Caki2 (cell line): Measurements from ENCODE around the gene SPATA31A1. TPM values are rescaled to one million over a fixed set of nuclear protein-coding genes. Genes with fewer than 3 reads are reported as not detected.
"Not testable (repeated sequence)": the region's sequence is repeated elsewhere in the genome, so short reads cannot be mapped to it uniquely, and the experiment has no call there.

Experiments
- DNase-seq: peaks from one replicate; pipeline ENCODE4 v3.0.0-alpha.2; 2015; ENCODE audit warnings: low read depth
- in situ Hi-C: cut with HindIII; loops from 2 replicates; pipeline ENCODE4 v1.10.0; 2016; ENCODE audit warnings: low sequenced_read_pairs, low pct_unique_long_range_greater_than_20kb, mixed read lengths
- total RNA-seq: library from RNA; depleted of rRNA; stranded (reverse); fragments of >200 nt; shearing (Covaris generic); gene quantifications from 2 replicates; pipeline ENCODE4 v1.2.3, GENCODE V29; 2014; ENCODE audit warnings: low replicate concordance; rRNA removed

SPATA31A1 gene
- not detected in 2 replicates for total RNA-seq

DNA sequence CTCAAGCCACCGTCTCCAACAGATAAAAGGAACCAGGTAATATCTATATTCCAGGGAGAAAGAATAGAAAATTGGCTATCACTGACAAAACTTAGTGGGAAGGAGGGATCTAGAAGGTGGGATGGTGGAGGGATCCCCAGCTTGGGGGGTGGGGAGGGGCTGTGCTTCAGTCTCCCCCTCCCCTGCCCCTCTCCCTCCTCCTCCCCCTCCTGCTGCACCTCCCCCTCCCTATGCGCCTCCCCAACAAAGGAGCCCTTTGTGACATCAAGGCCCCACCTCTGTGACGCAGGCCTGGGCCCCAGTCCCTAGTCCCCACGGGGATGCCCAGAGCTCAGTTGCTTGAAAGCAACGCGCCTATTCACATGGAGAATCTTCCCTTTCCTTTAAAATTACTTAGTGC lies at the start of gene SPATA31A1:
TSS of gene SPATA31A1 (plus strand) at position 301 of the 400 bp plus-strand sequence. CDS start at position 363, 62 bp downstream.
- in situ Hi-C loops, DNase-seq: not testable (repeated sequence)

DNA sequence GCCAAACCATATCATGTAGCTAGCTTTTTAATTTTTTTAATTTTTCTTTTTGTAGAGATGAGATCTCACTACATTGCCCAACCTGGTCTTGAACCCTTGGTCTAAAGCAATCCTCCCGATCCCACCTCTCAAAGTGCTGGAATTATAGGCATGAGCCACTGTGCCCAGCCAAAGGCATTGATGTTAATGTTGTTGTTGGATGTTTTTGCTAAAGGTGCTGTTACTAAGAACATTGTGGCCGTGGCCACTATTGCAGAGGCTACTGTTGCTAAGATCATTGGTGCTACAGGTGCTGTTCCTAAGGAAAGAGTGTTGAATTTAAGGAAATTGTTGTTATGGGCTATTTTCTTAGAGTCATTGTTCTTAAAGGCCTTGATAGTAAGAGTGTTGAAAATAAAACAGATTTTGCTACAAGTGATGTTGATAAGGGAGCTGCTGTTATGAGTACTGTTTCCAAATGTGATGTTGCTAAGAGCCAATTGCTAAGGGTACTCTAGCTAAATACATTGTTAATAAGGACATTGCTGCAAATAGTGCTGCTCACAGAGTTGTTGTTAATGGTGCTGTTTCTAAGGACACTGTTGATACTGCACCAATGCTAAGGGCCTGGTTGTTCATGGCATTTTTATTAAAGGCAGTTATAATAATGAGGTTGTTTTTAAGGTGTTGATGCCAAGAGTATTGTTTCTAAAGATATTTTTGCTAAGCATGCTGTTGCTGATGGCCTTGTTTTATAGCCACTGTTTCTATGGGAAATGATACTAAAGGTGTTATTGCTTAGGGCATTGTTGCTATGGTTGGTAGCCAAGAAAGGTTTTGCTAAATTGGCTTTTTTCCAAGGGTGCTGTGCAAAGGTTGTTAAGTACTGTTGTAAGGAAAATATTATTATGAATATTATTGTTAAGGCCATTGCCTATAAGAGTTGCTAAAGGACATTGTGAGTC lies 52.1 kb downstream of the SPATA31A1 start:
- DNase-seq, in situ Hi-C loops: not testable (repeated sequence)

DNA sequence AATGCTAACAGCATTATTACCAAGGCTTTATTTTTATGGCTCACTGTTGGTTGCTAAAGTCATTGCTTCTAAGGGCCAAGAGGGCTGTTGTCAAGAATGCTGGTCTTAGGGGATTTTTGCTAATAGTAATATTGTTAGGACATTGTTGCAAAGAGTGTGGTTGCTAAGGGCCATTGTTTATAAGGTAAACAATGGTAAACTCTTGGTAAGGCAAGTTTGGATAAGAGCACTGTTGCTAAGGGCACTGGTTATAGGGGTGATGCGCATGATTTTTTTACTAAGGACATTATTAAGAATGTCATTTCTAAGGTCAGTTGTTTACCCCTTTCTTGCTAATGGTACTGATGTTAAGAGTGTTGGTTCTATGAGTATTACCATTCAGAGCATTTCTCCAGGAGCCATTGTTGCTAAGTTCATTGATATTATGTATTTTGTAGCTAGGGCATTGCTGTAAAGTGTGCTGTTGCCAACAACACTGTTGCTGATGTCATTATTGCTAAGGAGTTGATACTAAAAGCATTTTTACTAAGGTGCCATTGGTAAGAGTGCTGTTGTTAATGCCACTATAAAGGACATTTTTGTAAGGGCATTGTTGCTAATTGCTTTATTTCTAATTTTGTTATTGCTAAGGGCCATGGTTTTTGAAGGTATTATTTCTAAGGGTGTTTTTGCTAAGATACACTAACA lies 55.9 kb downstream of the SPATA31A1 start:
- in situ Hi-C loops, DNase-seq: not testable (repeated sequence)

Other genes starting within 250 kb of the SPATA31A1 start
- gene CNTNAP3, start 67.5 kb upstream of the SPATA31A1 start, total RNA-seq = 25.0 and 32.3 TPM in 2 replicates